Measurements from ENCODE around the gene ARHGEF1.
A peak's percentile ranks its signal among the peaks of the same experiment; 100 is the strongest.
"Not testable (repeated sequence)": the region's sequence is repeated elsewhere in the genome, so short reads cannot be mapped to it uniquely, and the experiment has no call there.

ARHGEF1 gene

DNA sequence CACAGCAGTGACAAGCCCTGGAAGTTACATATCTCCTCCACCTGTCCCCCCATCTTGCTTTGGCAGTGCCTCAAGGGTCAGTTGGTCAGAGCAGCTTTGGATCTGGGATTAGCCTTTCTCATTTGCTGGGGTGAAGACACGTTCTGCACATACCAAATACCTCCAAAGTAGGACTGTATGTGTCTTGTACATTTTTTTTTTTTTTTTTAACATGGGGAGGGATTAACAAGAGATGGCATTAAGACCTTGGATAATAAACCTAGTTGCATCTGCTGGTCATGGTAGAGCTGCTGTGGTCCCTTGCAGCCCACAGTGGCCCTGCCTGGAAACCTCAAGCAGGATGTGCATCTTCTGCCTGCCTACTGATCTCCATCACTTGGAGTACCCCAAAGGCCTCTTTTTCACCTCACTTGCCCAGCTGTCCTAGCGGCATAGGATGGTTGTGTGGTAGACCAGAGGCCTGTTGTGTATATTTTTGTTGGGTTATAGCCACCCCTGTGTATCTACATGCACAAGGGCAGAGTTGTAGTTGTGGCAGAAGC is 20.5 kb upstream of the ARHGEF1 start:
- DNase-seq, result no peak

- DNase-seq, result no peak
These were observed 19.6 kb upstream of the ARHGEF1 start for GRCh38 chr19:41863209-41863931.

DNA sequence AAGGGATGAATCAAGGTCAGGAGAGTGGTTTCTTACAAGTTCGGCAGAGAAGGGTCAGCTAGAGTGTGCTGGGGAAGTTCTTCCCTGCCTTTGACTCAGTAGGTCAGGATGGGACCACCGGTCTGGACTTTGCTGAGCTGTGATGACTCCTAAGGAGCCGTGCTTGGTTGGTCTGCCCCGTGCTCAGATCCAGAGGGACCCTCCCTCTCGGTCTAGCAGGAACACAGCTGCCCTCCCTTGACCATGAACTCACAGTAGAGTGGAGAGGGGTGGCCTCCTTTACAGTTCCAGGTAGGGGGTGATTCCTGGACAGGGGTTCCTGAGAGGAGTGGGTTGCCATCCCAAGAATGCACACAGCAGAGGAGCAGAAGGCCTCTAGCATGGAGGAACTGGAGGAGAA is 18.6 kb upstream of the ARHGEF1 start:
- no peak for DNase-seq

DNA sequence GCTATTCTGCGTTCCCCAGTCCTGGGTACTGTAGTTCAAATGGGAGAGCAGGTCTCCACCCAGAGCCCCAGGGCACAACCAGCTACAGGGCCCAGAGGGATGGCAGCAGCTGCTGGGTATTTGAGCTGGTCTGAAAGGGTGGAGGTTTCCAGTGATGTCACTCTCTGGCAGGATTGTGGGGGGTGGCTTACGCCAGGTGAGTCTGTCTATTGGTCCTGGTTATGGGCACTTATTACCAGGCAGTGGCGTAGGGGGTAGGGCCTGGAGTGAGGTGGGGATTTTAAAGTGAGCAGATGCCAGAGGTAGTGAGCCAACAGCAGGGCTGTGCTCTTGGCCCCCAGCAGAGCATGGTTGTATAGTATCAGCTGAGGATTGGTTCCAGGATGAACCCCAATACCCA is 16.7 kb upstream of the ARHGEF1 start:
- no peak for DNase-seq

- DNase-seq, result no peak
These were observed 14.6 kb upstream of the ARHGEF1 start for GRCh38 chr19:41868120-41868988.

DNA sequence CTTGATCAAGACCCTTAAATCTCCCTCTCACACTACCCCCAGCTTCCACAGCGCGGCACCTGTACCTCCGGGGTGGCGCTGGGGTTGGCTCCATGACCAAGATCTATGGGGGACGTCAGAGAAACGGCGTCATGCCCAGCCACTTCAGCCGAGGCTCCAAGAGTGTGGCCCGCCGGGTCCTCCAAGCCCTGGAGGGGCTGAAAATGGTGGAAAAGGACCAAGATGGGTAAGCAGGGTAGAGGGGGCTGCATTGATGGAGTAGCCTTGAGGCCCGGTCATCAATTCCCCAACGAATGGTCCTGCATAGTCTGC is 14.0 kb upstream of the ARHGEF1 start:
- no peak for DNase-seq

DNA sequence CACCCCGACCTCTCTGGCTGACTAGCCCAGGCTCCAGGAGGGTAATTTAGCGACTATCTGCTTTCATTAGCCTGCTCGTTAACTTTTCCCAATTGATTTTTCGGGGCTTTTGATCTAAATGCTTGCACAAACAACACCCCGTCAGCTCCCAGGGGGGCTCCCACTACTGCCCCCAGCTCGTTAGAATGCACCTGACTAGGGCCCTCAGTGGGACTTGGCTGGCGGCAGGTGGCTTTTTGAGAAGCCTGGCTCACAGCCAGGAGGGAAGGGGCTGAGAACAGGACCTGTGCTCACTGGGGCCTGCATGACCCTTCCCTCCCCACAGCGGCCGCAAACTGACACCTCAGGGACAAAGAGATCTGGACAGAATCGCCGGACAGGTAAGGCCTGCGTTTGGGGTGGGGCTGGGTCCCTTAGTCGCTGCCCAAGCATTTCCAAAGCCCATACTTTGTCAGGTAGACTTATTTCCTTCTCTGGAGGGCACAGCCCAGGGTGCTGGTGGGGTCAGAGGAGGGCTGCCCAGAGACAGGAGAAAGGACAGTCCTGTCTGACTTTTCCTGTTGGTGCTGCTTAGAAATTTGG is 13.5 kb upstream of the ARHGEF1 start:
- DNase-seq, result no peak

DNA sequence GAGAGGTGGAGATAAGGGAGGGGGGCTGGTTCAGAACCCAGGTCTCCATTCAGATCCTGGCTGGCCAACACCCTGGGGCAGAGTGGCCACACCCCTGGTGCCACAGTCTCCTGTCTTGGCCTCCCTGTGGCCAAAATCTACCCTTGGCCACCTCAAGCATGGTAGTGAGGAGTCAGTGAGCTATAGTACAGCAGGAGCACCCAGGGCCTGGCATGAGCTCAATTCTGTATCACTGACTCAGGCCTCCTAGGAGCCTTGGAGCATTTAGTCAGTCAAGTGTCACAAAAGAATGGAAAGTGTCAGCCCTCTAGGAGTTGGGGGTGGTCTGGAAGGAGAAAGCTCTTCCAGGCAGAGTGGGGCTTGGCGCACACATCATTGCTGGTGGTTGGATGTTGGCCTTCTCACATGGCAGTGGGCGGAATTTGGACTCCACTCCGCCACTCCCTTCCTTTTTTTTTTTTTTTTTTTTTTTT is 12.5 kb upstream of the ARHGEF1 start:
- no peak for DNase-seq

DNA sequence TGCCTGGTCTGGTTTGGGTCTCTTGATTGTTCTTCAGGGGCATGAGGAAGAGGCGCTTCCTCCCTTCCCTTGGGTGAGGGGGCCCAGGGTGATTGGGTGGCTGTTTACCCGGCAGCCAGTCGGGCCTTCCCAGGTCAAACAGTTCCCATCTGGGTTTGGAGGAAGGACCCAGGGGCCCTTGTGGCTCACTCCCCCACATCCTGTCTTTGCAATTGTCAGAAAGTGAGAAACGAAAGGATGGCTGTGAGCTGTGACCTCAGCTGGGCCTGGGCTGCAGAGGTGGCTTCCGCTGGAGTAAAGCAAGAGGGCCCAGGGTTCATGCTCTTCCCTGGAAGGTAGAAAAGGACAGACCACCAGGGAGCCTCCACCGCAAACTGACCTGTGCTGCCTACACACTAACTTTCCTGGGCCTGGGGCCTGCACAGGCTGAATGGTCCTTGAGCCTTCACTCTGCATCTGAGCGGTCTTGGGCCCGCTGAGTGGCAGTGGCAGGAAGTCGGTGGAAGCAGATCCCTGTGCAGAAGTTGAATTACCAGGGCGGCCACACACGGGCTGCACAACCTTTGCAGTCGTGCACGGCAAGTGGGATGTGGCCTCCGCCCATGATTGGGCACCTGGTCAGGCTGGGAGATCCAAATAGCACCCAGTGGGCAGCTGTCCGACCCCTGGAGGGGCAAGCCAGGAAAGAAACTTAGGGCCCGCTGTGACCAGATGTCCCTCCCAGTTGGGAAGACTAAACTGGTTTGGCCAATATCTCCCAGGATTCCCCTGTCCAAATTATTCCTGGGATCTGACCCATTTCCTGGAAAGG is 11.2 kb upstream of the ARHGEF1 start:
- no peak for DNase-seq

DNA sequence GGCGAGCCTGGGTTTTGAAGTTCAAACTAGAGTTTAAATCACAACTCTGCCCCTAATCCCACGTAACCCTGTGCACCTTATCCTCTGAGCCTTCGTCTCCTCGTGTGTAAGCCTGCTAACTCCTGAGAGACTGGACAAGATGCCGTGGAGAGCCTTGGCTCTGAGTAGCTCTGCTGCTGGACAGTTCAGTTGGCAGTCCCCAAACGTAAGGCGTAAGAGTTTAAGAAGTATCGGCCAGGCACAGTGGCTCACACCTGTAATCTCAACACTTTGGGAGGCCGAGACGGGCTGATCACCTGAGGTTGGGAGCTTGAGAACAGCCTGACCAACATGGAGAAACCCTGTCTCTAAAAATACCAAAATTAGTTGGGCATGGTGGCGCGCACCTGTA is 10.6 kb upstream of the ARHGEF1 start:
- no peak for DNase-seq

GRCh38 chr19:41872775-41873647 is 10.0 kb upstream of the ARHGEF1 start:
- DNase-seq, result peak; percentile 87

GRCh38 chr19:41875973-41876372 is 7.0 kb upstream of the ARHGEF1 start:
- not testable (repeated sequence) for DNase-seq

GRCh38 chr19:41876847-41877832 is 5.8 kb upstream of the ARHGEF1 start, which contains the start of gene CD79A:
Gene CD79A (plus strand): TSS chr19:41877279. CDS start chr19:41877305, 26 bp downstream.
- DNase-seq, result no peak

DNA sequence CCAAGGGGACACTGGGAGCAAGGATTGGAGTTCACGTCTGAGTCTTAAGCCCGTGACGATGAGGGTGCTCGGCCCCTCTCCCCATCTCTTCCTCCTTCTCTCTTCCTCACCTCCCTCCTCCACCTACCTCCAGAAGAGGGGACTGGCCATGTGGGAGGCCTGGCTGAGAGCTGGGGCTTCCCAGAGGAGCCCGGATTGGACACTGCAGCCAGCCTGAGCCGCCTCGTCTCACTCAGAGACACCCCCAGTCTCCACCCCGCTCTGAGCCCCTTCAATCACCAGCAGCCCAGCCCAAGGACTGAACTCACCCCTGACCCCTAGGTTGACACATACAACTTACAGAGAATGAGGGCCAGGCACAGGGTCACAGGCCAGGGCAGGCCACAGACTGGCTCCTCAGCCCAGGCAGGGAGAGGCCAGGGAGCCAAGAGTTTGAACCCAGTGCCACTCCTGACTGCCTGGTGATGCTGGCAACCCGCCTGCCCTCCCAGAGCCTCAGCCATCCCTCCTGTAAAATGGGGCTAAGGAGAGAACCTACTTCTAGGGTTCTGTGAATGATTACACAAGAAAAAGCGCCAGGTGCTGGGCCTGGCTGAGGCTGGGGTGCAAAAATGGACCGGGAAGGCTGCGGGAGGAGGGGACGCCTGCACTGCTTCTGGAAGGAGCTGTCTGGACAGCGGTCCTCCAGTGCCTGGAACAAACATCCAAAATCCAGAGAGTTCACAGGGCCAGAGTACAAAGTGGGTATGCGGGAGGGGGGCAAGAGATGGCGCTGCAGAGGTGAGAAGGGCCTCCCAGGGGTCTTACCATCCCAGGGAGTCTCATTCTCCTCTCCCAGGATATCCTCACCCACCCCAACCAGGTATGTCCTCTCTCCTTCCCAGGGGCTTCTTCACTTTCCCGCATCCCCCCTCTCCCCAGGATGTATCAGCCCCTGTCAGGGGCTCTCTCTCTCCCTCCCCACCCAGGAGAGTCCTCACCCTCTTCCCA is 4.8 kb upstream of the ARHGEF1 start:
- no peak for DNase-seq

DNA sequence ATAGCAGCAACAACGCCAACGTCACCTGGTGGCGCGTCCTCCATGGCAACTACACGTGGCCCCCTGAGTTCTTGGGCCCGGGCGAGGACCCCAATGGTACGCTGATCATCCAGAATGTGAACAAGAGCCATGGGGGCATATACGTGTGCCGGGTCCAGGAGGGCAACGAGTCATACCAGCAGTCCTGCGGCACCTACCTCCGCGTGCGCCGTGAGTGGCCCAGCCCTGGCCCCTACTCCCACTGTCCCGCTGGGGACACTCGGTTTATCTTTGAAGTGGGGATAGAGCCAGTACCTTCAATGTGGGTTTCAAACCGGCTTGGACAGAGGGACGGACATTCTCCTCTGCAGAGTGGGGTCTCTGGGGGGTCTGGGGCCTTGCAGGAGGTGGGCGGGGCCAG is 3.9 kb upstream of the ARHGEF1 start:
- DNase-seq, result no peak

- no peak for DNase-seq
These were observed 3.2 kb upstream of the ARHGEF1 start for GRCh38 chr19:41879670-41880328.

DNA sequence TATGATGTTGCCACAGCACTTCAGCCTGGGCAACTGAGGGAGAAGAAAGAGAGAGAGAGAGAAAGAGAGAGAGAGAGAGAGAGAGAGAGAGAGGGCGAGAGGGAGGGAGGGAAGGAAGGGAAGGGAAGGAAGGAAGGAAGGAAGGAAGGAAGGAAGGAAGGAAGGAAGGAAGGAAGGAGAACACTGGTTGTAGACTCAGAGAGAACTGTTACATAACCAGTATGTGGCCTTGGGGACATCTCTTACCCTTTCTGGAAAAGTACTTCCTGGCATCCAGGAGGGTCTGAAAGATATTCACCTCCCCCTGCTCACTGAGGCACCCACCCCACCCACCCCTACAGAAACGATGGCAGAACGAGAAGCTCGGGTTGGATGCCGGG is 2.7 kb upstream of the ARHGEF1 start:
- no peak for DNase-seq

- no peak for DNase-seq
These were observed 458 bp downstream of the ARHGEF1 start for GRCh38 chr19:41883463-41883820.
